Astrocyte of the cerebellum (primary cell): ENCODE data around the gene NUP107.

Experiments used
- DNase-seq: peaks from one replicate; pipeline ENCODE4 v3.0.0-alpha.2; 2011; ENCODE audit warnings: low read depth
- H3K4me3 ChIP-seq: 2 replicates; pipeline ENCODE4 v1.5.1; 2011; ENCODE audit warnings: mild to moderate bottlenecking, low read depth, low read length, moderate library complexity
- CTCF ChIP-seq: IDR thresholded peaks from 2 replicates; pipeline ENCODE4 v1.5.1; 2012; ENCODE audit warnings: low read length, low read depth, moderate library complexity, mild to moderate bottlenecking; ENCODE audit errors: missing control alignments
- in situ Hi-C: cut with HindIII; loops from 2 replicates; pipeline ENCODE4 v1.10.0; 2017; ENCODE audit warnings: low sequenced_read_pairs

NUP107 gene

GRCh38 chr12:68792952-68793351 lies 106.2 kb downstream of the NUP107 start:
- DNase-seq = no peak
- no peak for TF ChIP-seq CTCF
- H3K4me3 ChIP-seq = no peak overlapping the region
- in situ Hi-C loops = no loop called here

- H3K4me3 ChIP-seq = no peak overlapping the region
- no peak for DNase-seq
- in situ Hi-C loops = no loop called here
- no peak for TF ChIP-seq CTCF
Measured at GRCh38 chr12:68793436-68793835, 106.7 kb downstream of the NUP107 start.

- in situ Hi-C loops = no loop called here
- H3K4me3 ChIP-seq = no peak overlapping the region
- DNase-seq = no peak
- TF ChIP-seq CTCF = no peak
Measured at GRCh38 chr12:68793975-68794652, 107.3 kb downstream of the NUP107 start.

GRCh38 chr12:68794653-68795251 lies 108.0 kb downstream of the NUP107 start:
- no peak for TF ChIP-seq CTCF
- no peak overlapping the region for H3K4me3 ChIP-seq
- in situ Hi-C loops = no loop called here
- no peak for DNase-seq
